Measurements from ENCODE around the gene NAA30.

- TF ChIP-seq USF2 (CRISPR knock-in tag; IDR thresholded peaks at IDR 0.05): no peak
- no peak for TF ChIP-seq CTCF (IDR thresholded peaks at IDR 0.05)
- no peak for TF ChIP-seq MYBL2 (CRISPR knock-in tag; IDR thresholded peaks at IDR 0.05)
These were observed 35.1 kb upstream of the NAA30 start for GRCh38 chr14:57355081-57355800.
